Renal pelvis (tissue), 12 donors: Measurements from ENCODE around the gene TPRG1L. TPM values are rescaled to one million over a fixed set of nuclear protein-coding genes. Genes with fewer than 3 reads are reported as not detected.
"Not testable (repeated sequence)": the region's sequence is repeated elsewhere in the genome, so short reads cannot be mapped to it uniquely, and the experiment has no call there.

Experiments
- DNase-seq: peaks from one replicate; pipeline ENCODE4 v3.0.0-alpha.2; 2013
- long read RNA-seq, 16 experiments: transcript quantifications; one replicate each; lab custom pipeline, GENCODE V29; 2026
- polyA plus RNA-seq, 3 donors: library from polyadenylated mRNA; unstranded; fragments of 120-200 nt; gene quantifications; one replicate each; pipeline ENCODE4 v1.2.1, GENCODE V29; 2013; ENCODE audit not compliant: insufficient read length in 3 of 3

The TPRG1L gene
- polyA plus RNA-seq = 10 to 100 TPM; 39.8 to 46.1 (median 41.1) TPM
- long read RNA-seq, donor 1, transcript TPRG1L-202 (5 exons, 2,414 nt) = major isoform, 22 of 22 reads
- long read RNA-seq, donor 1, partial matches to known transcripts = 0 of 22 reads
- long read RNA-seq, donor 1, other reads (novel, unspliced or antisense) = 0 of 22 reads
- long read RNA-seq, donor 2, transcript TPRG1L-202 (5 exons, 2,414 nt) = major isoform, 27 of 46 reads
- long read RNA-seq, donor 2, partial matches to known transcripts = 19 of 46 reads
- long read RNA-seq, donor 2, other reads (novel, unspliced or antisense) = 0 of 46 reads
- long read RNA-seq, donor 3, transcript TPRG1L-202 (5 exons, 2,414 nt) = major isoform, 27 of 27 reads
- long read RNA-seq, donor 3, partial matches to known transcripts = 0 of 27 reads
- long read RNA-seq, donor 3, other reads (novel, unspliced or antisense) = 0 of 27 reads
- long read RNA-seq, donor 4, transcript TPRG1L-202 (5 exons, 2,414 nt) = major isoform, 24 of 24 reads
- long read RNA-seq, donor 4, partial matches to known transcripts = 0 of 24 reads
- long read RNA-seq, donor 4, other reads (novel, unspliced or antisense) = 0 of 24 reads
- long read RNA-seq, donor 5, transcript TPRG1L-202 (5 exons, 2,414 nt) = major isoform, 19 of 19 reads
- long read RNA-seq, donor 5, partial matches to known transcripts = 0 of 19 reads
- long read RNA-seq, donor 5, other reads (novel, unspliced or antisense) = 0 of 19 reads
- long read RNA-seq, donor 6, transcript TPRG1L-202 (5 exons, 2,414 nt) = major isoform, 46 of 73 reads
- long read RNA-seq, donor 6, partial matches to known transcripts = 27 of 73 reads
- long read RNA-seq, donor 6, other reads (novel, unspliced or antisense) = 0 of 73 reads
- long read RNA-seq, donor 7, transcript TPRG1L-202 (5 exons, 2,414 nt) = major isoform, 48 of 48 reads
- long read RNA-seq, donor 7, partial matches to known transcripts = 0 of 48 reads
- long read RNA-seq, donor 7, other reads (novel, unspliced or antisense) = 0 of 48 reads
- long read RNA-seq, donor 8, transcript TPRG1L-202 (5 exons, 2,414 nt) = major isoform, 12 of 12 reads
- long read RNA-seq, donor 8, partial matches to known transcripts = 0 of 12 reads
- long read RNA-seq, donor 8, other reads (novel, unspliced or antisense) = 0 of 12 reads
- long read RNA-seq, donor 9, transcript TPRG1L-202 (5 exons, 2,414 nt) = major isoform, 34 of 34 reads
- long read RNA-seq, donor 9, partial matches to known transcripts = 0 of 34 reads
- long read RNA-seq, donor 9, other reads (novel, unspliced or antisense) = 0 of 34 reads
- long read RNA-seq, donor 10, transcript TPRG1L-202 (5 exons, 2,414 nt) = major isoform, 24 of 41 reads
- long read RNA-seq, donor 10, partial matches to known transcripts = 17 of 41 reads
- long read RNA-seq, donor 10, other reads (novel, unspliced or antisense) = 0 of 41 reads
- long read RNA-seq, donor 11, transcript TPRG1L-202 (5 exons, 2,414 nt) = major isoform, 25 of 56 reads
- long read RNA-seq, donor 11, partial matches to known transcripts = 31 of 56 reads
- long read RNA-seq, donor 11, other reads (novel, unspliced or antisense) = 0 of 56 reads
- long read RNA-seq, donor 12, transcript TPRG1L-202 (5 exons, 2,414 nt) = major isoform, 31 of 40 reads
- long read RNA-seq, donor 12, partial matches to known transcripts = 9 of 40 reads
- long read RNA-seq, donor 12, other reads (novel, unspliced or antisense) = 0 of 40 reads
- long read RNA-seq, donor 13, transcript TPRG1L-202 (5 exons, 2,414 nt) = major isoform, 11 of 11 reads
- long read RNA-seq, donor 13, partial matches to known transcripts = 0 of 11 reads
- long read RNA-seq, donor 13, other reads (novel, unspliced or antisense) = 0 of 11 reads
- long read RNA-seq, donor 14 = 0 reads
- long read RNA-seq, donor 15, transcript TPRG1L-202 (5 exons, 2,414 nt) = major isoform, 56 of 70 reads
- long read RNA-seq, donor 15, partial matches to known transcripts = 0 of 70 reads
- long read RNA-seq, donor 15, other reads (novel, unspliced or antisense) = 14 of 70 reads
- long read RNA-seq, donor 16, transcript TPRG1L-202 (5 exons, 2,414 nt) = major isoform, 19 of 19 reads
- long read RNA-seq, donor 16, partial matches to known transcripts = 0 of 19 reads
- long read RNA-seq, donor 16, other reads (novel, unspliced or antisense) = 0 of 19 reads

GRCh38 chr1:3624200-3625136 is at the start of gene TPRG1L:
TSS of gene TPRG1L (plus strand) at chr1:3625015. CDS start at chr1:3625073, 58 bp downstream.
- DNase-seq = peak; percentile 97

GRCh38 chr1:3575515-3575914 is 49.3 kb upstream of the TPRG1L start:
- DNase-seq = not testable (repeated sequence)

GRCh38 chr1:3575993-3576392 is 48.8 kb upstream of the TPRG1L start:
- DNase-seq = no peak

GRCh38 chr1:3577300-3577699 is 47.5 kb upstream of the TPRG1L start:
- no peak for DNase-seq

- DNase-seq = no peak
Measured at GRCh38 chr1:3577711-3578432, 46.9 kb upstream of the TPRG1L start.

- no peak for DNase-seq
Measured at GRCh38 chr1:3578433-3578805, 46.4 kb upstream of the TPRG1L start.

GRCh38 chr1:3578906-3579305 is 45.9 kb upstream of the TPRG1L start:
- no peak for DNase-seq

- no peak for DNase-seq
Measured at GRCh38 chr1:3579626-3580025, 45.2 kb upstream of the TPRG1L start.

- no peak for DNase-seq
Measured at GRCh38 chr1:3580231-3580630, 44.6 kb upstream of the TPRG1L start.

GRCh38 chr1:3581296-3582036 is 43.3 kb upstream of the TPRG1L start:
- no peak for DNase-seq

- DNase-seq = not testable (repeated sequence)
Measured at GRCh38 chr1:3583751-3584150, 41.1 kb upstream of the TPRG1L start.

- DNase-seq = no peak
Measured at GRCh38 chr1:3584915-3585314, 39.9 kb upstream of the TPRG1L start.

GRCh38 chr1:3585353-3585868 is 39.4 kb upstream of the TPRG1L start:
- not testable (repeated sequence) for DNase-seq

GRCh38 chr1:3585940-3586568 is 38.8 kb upstream of the TPRG1L start:
- no peak for DNase-seq

- no peak for DNase-seq
Measured at GRCh38 chr1:3586986-3587759, 37.6 kb upstream of the TPRG1L start.

GRCh38 chr1:3588395-3588794 is 36.4 kb upstream of the TPRG1L start:
- DNase-seq = no peak
